OCI-LY3 (cell line): Measurements from ENCODE around the gene TSPAN16.
A peak's percentile ranks its signal among the peaks of the same experiment; 100 is the strongest.

ENCODE experiments used
- H2AFZ ChIP-seq: fragments of 200-600, 300-600 bp; shearing (Covaris generic); 2 replicates; pipeline ENCODE4 v1.6.0; 2014; ENCODE audit warnings: antibody characterized with exemption, low read depth, low read length
- H3K27ac ChIP-seq: fragments of 200-600, 300-600 bp; sonication (generic); 2 replicates; pipeline ENCODE4 v1.5.1; 2014; ENCODE audit warnings: mild to moderate bottlenecking, low read length, moderate library complexity, mixed read lengths
- H3K27me3 ChIP-seq: fragments of 200-600, 300-600 bp; sonication (generic); 2 replicates; pipeline ENCODE4 v1.6.1; 2014; ENCODE audit warnings: low read depth, low read length, mixed read lengths
- H3K36me3 ChIP-seq: fragments of 200-600, 300-600 bp; sonication (generic); replicated peaks from 2 replicates; pipeline ENCODE3; 2014; ENCODE audit warnings: low read depth, low read length, mixed read lengths
- H3K4me1 ChIP-seq: fragments of 300-600, 200-600 bp; sonication (generic); 2 replicates; pipeline ENCODE4 v1.6.1; 2014; ENCODE audit warnings: low read length, mixed read lengths
- H3K4me2 ChIP-seq: fragments of 200-600, 300-600 bp; sonication (generic); 2 replicates; pipeline ENCODE4 v1.6.1; 2014; ENCODE audit warnings: low read length, mixed read lengths
- H3K4me3 ChIP-seq: fragments of 300-600, 200-600 bp; sonication (generic); 2 replicates; pipeline ENCODE4 v1.5.1; 2014; ENCODE audit warnings: antibody characterized with exemption, mild to moderate bottlenecking, low read length, moderate library complexity
- H3K79me2 ChIP-seq: fragments of 300-600, 200-600 bp; shearing (Covaris generic); 2 replicates; pipeline ENCODE4 v1.6.1; 2014; ENCODE audit warnings: mild to moderate bottlenecking, low read length, mixed read lengths
- H3K9ac ChIP-seq: fragments of 300-600, 200-600 bp; shearing (Covaris generic); 2 replicates; pipeline ENCODE4 v1.6.0; 2014; ENCODE audit warnings: mild to moderate bottlenecking, low read length, moderate library complexity
- H3K9me3 ChIP-seq: fragments of 200-600, 300-600 bp; shearing (Covaris generic); 2 replicates; pipeline ENCODE4 v1.6.1; 2014; ENCODE audit warnings: low read length, mixed read lengths; ENCODE audit not compliant: insufficient read depth
- H4K20me1 ChIP-seq: fragments of 200-600, 300-600 bp; sonication (generic); 2 replicates; pipeline ENCODE4 v1.6.1; 2016; ENCODE audit warnings: low read length, mixed read lengths; ENCODE audit not compliant: insufficient read depth
- EZH2phosphoT487 ChIP-seq: fragments of 200-600 bp; shearing (Covaris generic); IDR thresholded peaks from 2 replicates; pipeline ENCODE4 v1.6.1; 2018; ENCODE audit warnings: antibody characterized with exemption, mixed run types, low read depth
- TF ChIP-seq, protein P1 (sequence below): fragments of 200-600, 300-600 bp; sonication (generic); IDR thresholded peaks from 2 replicates; pipeline ENCODE4 v1.5.1; 2014; ENCODE audit warnings: antibody characterized with exemption, low read length, low read depth

The TSPAN16 gene

DNA sequence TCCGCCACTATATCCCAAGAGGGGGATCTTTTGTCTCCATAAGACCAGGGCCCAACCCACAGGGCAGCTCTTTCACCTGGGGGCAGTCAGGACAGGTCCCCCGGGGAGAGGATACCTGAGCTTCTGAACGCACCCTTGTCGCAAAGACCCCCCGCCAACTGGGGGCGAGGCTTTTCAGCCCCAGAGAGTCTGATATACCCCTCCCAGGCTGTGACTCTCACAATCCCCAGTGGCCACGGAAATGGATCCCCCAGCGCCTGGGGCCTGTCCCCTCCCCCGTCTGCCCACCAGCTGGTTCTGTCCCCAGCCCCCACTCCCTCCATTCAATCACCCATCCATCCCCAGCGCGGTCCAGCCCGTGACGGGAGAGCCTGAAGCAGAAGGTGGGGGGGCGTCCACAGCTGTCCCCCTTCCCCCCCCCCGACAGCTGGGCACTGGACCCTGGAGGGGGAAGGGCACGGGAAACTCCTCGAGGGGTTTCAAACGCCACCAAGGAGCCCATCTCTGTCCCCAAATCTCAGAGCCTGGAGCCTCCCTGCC, 34.5 kb upstream of the TSPAN16 start:
- peak overlapping the region; percentile 86 for H2AFZ ChIP-seq
- H3K36me3 ChIP-seq: no peaks in the 10 kb centered on the region
- H4K20me1 ChIP-seq: no peaks in the 10 kb centered on the region
- H3K79me2 ChIP-seq: no peaks in the 10 kb centered on the region
- H3K9ac ChIP-seq: peak overlapping the region; percentile 80
- H3K4me1 ChIP-seq: peaks cover 8% of the 10 kb centered on the region; the same call in 1 of the 2 replicates
- peak overlapping the region; percentile 94 for H3K4me3 ChIP-seq
- peaks cover 6% of the 10 kb centered on the region; the same call in 1 of the 2 replicates for H3K27me3 ChIP-seq
- TF ChIP-seq, protein P1, sequence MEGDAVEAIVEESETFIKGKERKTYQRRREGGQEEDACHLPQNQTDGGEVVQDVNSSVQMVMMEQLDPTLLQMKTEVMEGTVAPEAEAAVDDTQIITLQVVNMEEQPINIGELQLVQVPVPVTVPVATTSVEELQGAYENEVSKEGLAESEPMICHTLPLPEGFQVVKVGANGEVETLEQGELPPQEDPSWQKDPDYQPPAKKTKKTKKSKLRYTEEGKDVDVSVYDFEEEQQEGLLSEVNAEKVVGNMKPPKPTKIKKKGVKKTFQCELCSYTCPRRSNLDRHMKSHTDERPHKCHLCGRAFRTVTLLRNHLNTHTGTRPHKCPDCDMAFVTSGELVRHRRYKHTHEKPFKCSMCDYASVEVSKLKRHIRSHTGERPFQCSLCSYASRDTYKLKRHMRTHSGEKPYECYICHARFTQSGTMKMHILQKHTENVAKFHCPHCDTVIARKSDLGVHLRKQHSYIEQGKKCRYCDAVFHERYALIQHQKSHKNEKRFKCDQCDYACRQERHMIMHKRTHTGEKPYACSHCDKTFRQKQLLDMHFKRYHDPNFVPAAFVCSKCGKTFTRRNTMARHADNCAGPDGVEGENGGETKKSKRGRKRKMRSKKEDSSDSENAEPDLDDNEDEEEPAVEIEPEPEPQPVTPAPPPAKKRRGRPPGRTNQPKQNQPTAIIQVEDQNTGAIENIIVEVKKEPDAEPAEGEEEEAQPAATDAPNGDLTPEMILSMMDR: no peak
- no peak for TF ChIP-seq EZH2phosphoT487
- H3K27ac ChIP-seq: no peak overlapping the region
- H3K4me2 ChIP-seq: peak overlapping the region; percentile 80
- H3K9me3 ChIP-seq: no peaks in the 10 kb centered on the region

DNA sequence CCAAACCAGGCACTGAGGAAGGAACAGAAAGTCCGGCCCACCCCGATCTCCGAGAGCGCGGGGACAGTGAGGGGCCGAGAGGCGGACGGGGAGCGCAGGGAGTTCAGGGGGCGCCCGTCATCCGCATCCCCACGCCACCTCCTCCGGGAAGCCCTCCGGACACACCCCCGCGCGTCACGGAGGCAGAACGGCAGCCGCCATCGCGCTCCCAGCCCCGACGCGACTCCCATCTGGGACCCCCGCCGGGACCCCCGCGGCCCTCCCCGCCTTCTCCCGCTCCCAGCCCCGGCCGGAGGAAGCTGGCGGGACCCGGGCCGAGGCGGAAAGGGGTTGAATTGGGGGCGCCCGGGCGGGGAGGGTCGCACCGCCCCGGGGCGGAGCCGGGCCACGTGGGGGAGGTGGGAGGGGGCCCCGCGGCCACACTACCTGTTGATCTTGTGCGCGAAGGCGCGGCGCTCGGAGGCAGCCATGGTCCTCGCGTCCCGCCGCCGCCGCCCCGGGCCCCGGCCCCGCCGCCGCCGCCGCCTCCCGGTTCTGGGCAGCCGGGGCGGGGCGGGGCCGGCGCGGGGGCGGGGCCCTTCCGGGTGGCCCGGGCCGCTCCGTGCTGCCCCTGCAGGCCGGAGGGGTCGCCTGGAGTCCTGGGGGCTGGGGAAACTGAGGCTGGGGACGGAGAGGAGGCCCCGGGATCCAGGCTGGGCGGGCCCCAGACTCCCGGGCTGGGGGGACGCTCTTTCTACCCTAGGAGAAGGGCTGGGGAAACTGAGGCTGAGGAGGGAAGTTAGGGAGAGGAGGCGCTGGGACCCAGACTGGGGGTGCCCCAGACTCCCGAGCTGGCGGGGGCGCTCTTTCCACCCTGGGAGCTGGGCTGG, 33.8 kb upstream of the TSPAN16 start, which contains the start of gene DOCK6:
Gene DOCK6 (minus strand): TSS at position 554 of the 869 bp plus-strand sequence. CDS start 84 bp downstream, at position 470.
- TF ChIP-seq, protein P1: peak; percentile 69
- no peak for TF ChIP-seq EZH2phosphoT487
- H3K4me3 ChIP-seq: peak within 1 kb of the TSS; percentile 94
- peaks cover 8% of the 10 kb centered on the region; the same call in 1 of the 2 replicates for H3K4me1 ChIP-seq
- H3K27ac ChIP-seq: no peak within 1 kb of the TSS
- peak within 1 kb of the TSS; percentile 87 for H3K4me2 ChIP-seq
- H3K36me3 ChIP-seq: no peaks in the 10 kb centered on the region
- H4K20me1 ChIP-seq: no peaks in the 10 kb centered on the region
- H3K9me3 ChIP-seq: no peaks in the 10 kb centered on the region
- peak within 1 kb of the TSS; percentile 93 for H2AFZ ChIP-seq
- no peaks in the 10 kb centered on the region for H3K79me2 ChIP-seq
- H3K9ac ChIP-seq: peak within 1 kb of the TSS; percentile 80
- peaks cover 7% of the 10 kb centered on the region; the same call in 1 of the 2 replicates for H3K27me3 ChIP-seq

DNA sequence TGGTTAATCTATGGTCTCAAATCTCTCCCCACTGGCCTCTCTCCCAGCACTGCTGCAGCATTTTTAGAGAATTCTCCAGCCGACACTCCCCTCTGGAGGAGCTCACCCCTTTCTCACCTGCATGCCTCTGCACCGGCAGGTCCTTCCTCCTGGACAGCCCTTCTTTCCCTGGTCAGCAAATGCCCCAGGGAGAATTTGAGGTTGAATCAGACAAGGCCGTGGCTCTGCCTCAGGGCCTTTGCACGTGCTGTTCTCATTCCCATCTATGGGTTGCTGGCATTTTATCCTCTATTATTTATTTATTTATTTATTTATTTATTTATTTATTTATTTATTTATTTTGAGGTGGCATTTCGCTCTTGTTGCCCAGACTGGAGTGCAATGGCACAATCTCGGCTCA, 32.2 kb upstream of the TSPAN16 start:
- Histone ChIP-seq H3K27ac (no peak overlapping the region), H4K20me1 (no peaks in the 10 kb centered on the region), H3K36me3 (no peaks in the 10 kb centered on the region), H3K9ac (no peak overlapping the region), H3K9me3 (no peaks in the 10 kb centered on the region), H3K4me1 (peaks cover 8% of the 10 kb centered on the region; the same call in 1 of the 2 replicates), H2AFZ (no peak overlapping the region), H3K4me3 (no peak overlapping the region), H3K4me2 (no peak overlapping the region), H3K79me2 (no peaks in the 10 kb centered on the region), H3K27me3 (peaks cover 12% of the 10 kb centered on the region; the same call in 1 of the 2 replicates)
- no peak for TF ChIP-seq EZH2phosphoT487
- TF ChIP-seq, protein P1: no peak
